Measurements from ENCODE around the gene HERC2.

GRCh38 chr15:28191832-28192231 lies 130.1 kb downstream of the HERC2 start:
- no peak for TF ChIP-seq CTCF (IDR thresholded peaks at IDR 0.05)
- no peak for TF ChIP-seq TCF7L2 (IDR thresholded peaks at IDR 0.05; ENCODE audit: low read depth, low read length)
- TF ChIP-seq, protein P1, sequence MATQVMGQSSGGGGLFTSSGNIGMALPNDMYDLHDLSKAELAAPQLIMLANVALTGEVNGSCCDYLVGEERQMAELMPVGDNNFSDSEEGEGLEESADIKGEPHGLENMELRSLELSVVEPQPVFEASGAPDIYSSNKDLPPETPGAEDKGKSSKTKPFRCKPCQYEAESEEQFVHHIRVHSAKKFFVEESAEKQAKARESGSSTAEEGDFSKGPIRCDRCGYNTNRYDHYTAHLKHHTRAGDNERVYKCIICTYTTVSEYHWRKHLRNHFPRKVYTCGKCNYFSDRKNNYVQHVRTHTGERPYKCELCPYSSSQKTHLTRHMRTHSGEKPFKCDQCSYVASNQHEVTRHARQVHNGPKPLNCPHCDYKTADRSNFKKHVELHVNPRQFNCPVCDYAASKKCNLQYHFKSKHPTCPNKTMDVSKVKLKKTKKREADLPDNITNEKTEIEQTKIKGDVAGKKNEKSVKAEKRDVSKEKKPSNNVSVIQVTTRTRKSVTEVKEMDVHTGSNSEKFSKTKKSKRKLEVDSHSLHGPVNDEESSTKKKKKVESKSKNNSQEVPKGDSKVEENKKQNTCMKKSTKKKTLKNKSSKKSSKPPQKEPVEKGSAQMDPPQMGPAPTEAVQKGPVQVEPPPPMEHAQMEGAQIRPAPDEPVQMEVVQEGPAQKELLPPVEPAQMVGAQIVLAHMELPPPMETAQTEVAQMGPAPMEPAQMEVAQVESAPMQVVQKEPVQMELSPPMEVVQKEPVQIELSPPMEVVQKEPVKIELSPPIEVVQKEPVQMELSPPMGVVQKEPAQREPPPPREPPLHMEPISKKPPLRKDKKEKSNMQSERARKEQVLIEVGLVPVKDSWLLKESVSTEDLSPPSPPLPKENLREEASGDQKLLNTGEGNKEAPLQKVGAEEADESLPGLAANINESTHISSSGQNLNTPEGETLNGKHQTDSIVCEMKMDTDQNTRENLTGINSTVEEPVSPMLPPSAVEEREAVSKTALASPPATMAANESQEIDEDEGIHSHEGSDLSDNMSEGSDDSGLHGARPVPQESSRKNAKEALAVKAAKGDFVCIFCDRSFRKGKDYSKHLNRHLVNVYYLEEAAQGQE (IDR thresholded peaks at IDR 0.05; ENCODE audit: insufficient read depth in 1 of 2, low read depth in 2 of 2, low read length in 1 of 2): no peak
- no peak for TF ChIP-seq POLR2AphosphoS5 (IDR thresholded peaks at IDR 0.05; ENCODE audit: low read depth, low read length)
